ENCODE measurements around the gene CNNM2. TPM values are rescaled to one million over a fixed set of nuclear protein-coding genes. Genes with fewer than 3 reads are reported as not detected.

The CNNM2 gene
- total RNA-seq, result 3.7 and 3.9 TPM in 2 replicates

DNA sequence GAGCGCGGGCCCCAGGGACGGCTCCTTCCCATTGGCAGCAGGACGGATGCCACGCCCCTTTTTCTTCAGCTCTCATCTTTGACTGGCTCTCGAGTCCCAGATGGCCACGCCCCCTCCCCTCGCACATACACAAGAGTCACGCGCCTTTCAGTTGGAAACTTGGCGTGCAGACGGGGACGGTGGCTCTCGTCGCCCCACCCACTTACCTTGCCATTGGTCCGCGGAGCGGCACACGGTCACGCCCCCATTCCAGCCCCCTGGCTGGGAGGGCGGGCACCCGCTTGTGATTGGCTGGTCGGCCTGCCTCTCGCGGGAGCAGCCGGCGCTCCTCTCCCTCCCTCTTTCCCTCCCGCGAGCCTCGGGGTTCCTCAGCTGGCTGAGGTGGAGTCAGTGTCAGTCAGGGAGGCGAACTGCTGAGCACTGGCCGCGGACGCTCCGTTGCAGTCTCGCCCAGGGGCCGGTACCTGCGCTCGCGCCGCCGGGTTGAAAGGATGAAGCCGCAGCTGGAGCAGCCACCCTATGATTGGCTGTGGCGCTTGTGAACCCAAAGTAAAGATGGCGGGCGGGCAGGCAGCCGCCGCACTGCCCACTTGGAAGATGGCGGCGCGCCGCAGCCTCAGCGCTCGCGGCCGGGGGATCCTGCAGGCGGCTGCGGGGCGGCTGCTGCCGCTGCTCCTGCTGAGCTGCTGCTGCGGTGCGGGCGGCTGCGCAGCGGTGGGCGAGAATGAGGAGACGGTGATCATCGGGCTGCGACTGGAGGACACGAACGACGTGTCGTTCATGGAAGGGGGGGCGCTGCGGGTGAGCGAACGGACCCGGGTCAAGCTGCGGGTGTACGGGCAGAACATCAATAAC, at the start of gene CNNM2:
Gene CNNM2, plus strand, starts transcription at position 333 of the 855 bp plus-strand sequence. Its CDS starts 187 bp downstream, at position 520.
- Histone ChIP-seq H3K4me3 (ENCODE audit: low read depth, low read length) (peak within 1 kb of the TSS; percentile 96), H3K27me3 (ENCODE audit: control insufficient read depth, insufficient read depth, low read length) (peaks cover 7% of the 10 kb centered on the region), H3K36me3 (ENCODE audit: control insufficient read depth, insufficient read depth, low read length) (no peaks in the 10 kb centered on the region)
- FAIRE-seq (no peak), DNase-seq (ENCODE audit: low read depth) (peak; percentile 99)
- TF ChIP-seq, protein P1, sequence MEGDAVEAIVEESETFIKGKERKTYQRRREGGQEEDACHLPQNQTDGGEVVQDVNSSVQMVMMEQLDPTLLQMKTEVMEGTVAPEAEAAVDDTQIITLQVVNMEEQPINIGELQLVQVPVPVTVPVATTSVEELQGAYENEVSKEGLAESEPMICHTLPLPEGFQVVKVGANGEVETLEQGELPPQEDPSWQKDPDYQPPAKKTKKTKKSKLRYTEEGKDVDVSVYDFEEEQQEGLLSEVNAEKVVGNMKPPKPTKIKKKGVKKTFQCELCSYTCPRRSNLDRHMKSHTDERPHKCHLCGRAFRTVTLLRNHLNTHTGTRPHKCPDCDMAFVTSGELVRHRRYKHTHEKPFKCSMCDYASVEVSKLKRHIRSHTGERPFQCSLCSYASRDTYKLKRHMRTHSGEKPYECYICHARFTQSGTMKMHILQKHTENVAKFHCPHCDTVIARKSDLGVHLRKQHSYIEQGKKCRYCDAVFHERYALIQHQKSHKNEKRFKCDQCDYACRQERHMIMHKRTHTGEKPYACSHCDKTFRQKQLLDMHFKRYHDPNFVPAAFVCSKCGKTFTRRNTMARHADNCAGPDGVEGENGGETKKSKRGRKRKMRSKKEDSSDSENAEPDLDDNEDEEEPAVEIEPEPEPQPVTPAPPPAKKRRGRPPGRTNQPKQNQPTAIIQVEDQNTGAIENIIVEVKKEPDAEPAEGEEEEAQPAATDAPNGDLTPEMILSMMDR (IDR thresholded peaks at IDR 0.05; ENCODE audit: insufficient read depth, low read length, severe bottlenecking), result no peak

DNA sequence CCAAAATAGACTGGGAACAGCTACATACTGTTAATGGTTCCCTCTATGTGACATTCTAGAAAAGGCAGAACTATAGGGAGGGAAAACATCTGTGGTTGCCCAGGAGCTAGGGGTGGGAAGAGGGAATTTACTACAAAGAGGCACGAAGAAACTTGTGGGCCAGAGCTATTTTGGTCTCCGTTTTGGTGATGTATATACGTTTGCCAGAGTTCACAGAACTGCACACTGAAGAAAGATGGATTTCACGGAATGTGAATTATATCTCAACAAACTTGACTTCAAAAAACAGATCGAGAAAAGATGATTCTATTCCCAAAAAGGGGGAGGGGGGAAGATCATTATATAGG, 49.2 kb upstream of the CNNM2 start:
- H3K4me3 ChIP-seq (ENCODE audit: low read depth, low read length), result peak overlapping the region; percentile 33
- H3K27me3 ChIP-seq (ENCODE audit: control insufficient read depth, insufficient read depth, low read length), result no peaks in the 10 kb centered on the region

GRCh38 chr10:102869258-102870198, 48.6 kb upstream of the CNNM2 start, which contains the start of gene AS3MT:
AS3MT (plus strand) TSS chr10:102869470; CDS start chr10:102869593, 123 bp downstream.
- DNase-seq (ENCODE audit: low read depth) (no peak), FAIRE-seq (no peak)
- Histone ChIP-seq H3K4me3 (ENCODE audit: low read depth, low read length) (peak within 1 kb of the TSS; percentile 33), H3K36me3 (ENCODE audit: control insufficient read depth, insufficient read depth, low read length) (no peaks in the 10 kb centered on the region), H3K27me3 (ENCODE audit: control insufficient read depth, insufficient read depth, low read length) (no peaks in the 10 kb centered on the region)
- TF ChIP-seq, protein P1 (IDR thresholded peaks at IDR 0.05; ENCODE audit: insufficient read depth, low read length, severe bottlenecking), result no peak

More for the DNA sequence above, 49.2 kb upstream of the CNNM2 start:
- DNase-seq (ENCODE audit: low read depth), result no peak
- FAIRE-seq, result no peak
- H3K36me3 ChIP-seq (ENCODE audit: control insufficient read depth, insufficient read depth, low read length), result no peaks in the 10 kb centered on the region
- TF ChIP-seq, protein P1 (IDR thresholded peaks at IDR 0.05; ENCODE audit: insufficient read depth, low read length, severe bottlenecking), result no peak

- FAIRE-seq, result no peak
- DNase-seq (ENCODE audit: low read depth), result no peak
- Histone ChIP-seq H3K27me3 (ENCODE audit: control insufficient read depth, insufficient read depth, low read length) (no peaks in the 10 kb centered on the region), H3K4me3 (ENCODE audit: low read depth, low read length) (no peak overlapping the region), H3K36me3 (ENCODE audit: control insufficient read depth, insufficient read depth, low read length) (no peaks in the 10 kb centered on the region)
- TF ChIP-seq, protein P1 (IDR thresholded peaks at IDR 0.05; ENCODE audit: insufficient read depth, low read length, severe bottlenecking), result no peak
Observed at GRCh38 chr10:102870221-102870620, 47.9 kb upstream of the CNNM2 start.

- H3K27me3 ChIP-seq (ENCODE audit: control insufficient read depth, insufficient read depth, low read length), result no peaks in the 10 kb centered on the region
Observed at GRCh38 chr10:102872163-102872562, 45.9 kb upstream of the CNNM2 start.

More at GRCh38 chr10:102872163-102872562, 45.9 kb upstream of the CNNM2 start:
- DNase-seq (ENCODE audit: low read depth), result no peak
- FAIRE-seq, result no peak
- Histone ChIP-seq H3K36me3 (ENCODE audit: control insufficient read depth, insufficient read depth, low read length) (no peaks in the 10 kb centered on the region), H3K4me3 (ENCODE audit: low read depth, low read length) (no peak overlapping the region)
- TF ChIP-seq, protein P1 (IDR thresholded peaks at IDR 0.05; ENCODE audit: insufficient read depth, low read length, severe bottlenecking), result no peak
